Heart left ventricle (tissue), 16 donors: ENCODE measurements around the gene GDNF. TPM values are rescaled to one million over a fixed set of nuclear protein-coding genes. Genes with fewer than 3 reads are reported as not detected.

Experiments used
- ATAC-seq, 4 donors: fragments of 200-7000 bp; cut with Tn5 transposase; one replicate each; pipeline ENCODE4 v1.9.1; 2020 to 2022; ENCODE audit warnings: moderate library complexity in 4 of 4, mild to moderate bottlenecking in 3 of 4, moderate number of reproducible peaks in 1 of 4
- DNase-seq, 5 donors: peaks; one replicate each; pipeline ENCODE4 v3.0.0-alpha.2; 2020
- H3K27ac ChIP-seq, 12 donors: fragments of 200-600 bp; sonication (generic) in 4 of 12; one replicate each; pipeline versions ENCODE4 v1.5.0 to v1.8.0; 2016 to 2022; ENCODE audit warnings: mild to moderate bottlenecking in 2 of 12
- H3K27me3 ChIP-seq, 9 donors: fragments of 200-600 bp; sonication (generic) in 2 of 9; one replicate each; pipeline versions ENCODE4 v1.5.1 to v1.8.0; 2016 to 2022; ENCODE audit warnings: mild to moderate bottlenecking in 3 of 9
- H3K36me3 ChIP-seq, 9 donors: fragments of 200-600 bp; sonication (generic) in 2 of 9; one replicate each; pipeline versions ENCODE4 v1.5.0 to v1.8.0; 2018 to 2022; ENCODE audit warnings: mild to moderate bottlenecking in 2 of 9
- H3K4me1 ChIP-seq, 12 donors: fragments of 200-600 bp; sonication (generic) in 4 of 12; one replicate each; pipeline versions ENCODE4 v1.5.0 to v1.8.0; 2016 to 2022; ENCODE audit warnings: mild to moderate bottlenecking in 3 of 12
- H3K4me3 ChIP-seq, 12 donors: fragments of 200-600 bp; sonication (generic) in 4 of 12; one replicate each; pipeline versions ENCODE4 v1.5.0 to v1.8.0; 2017 to 2022; ENCODE audit warnings: mild to moderate bottlenecking in 9 of 12, moderate library complexity in 4 of 12
- H3K9me3 ChIP-seq, 12 donors: fragments of 200-600 bp; sonication (generic) in 4 of 12; one replicate each; pipeline versions ENCODE4 v1.5.0 to v1.8.0; 2016 to 2022; ENCODE audit warnings: mild to moderate bottlenecking in 1 of 12
- POLR2A ChIP-seq, 2 donors: fragments of 450-650 bp; IDR thresholded peaks; one replicate each; pipeline ENCODE4 v1.6.1; 2017; ENCODE audit warnings: antibody characterized with exemption in 2 of 2, mild to moderate bottlenecking in 2 of 2, moderate library complexity in 2 of 2
- WGBS, 4 donors: extraction: QIAGEN DNeasy Blood & Tissue Kit in 2 of 4; methylation state at CpG; one replicate each; pipeline versions ENCODE4 v1.1.5 to v1.1.7; 2013 to 2018; 5-methylcytosine and 5-hydroxymethylcytosine counted together
- intact Hi-C, 10 donors: fragments of 100-400 bp; cut with DNase I; formaldehyde crosslinking; loops; one replicate each; pipeline versions ENCODE4 v1.11.1 to v1.14.2; 2022
- polyA plus RNA-seq, 2 donors: library from polyadenylated mRNA; stranded (reverse); fragments of 200-250 nt; gene quantifications; one replicate each; pipeline ENCODE4 v1.2.3, GENCODE V29; 2013
- total RNA-seq, 9 donors: library from RNA; depleted of rRNA in 2 of 9; stranded (reverse); fragments of >200 nt in 2 of 9; fragmentation: NEBNext Ultra II Directional in 3 of 9; extraction: Animal tissue kit (Norgen Biotek cat#: 25700) in 3 of 9; gene quantifications; one replicate each; pipeline versions ENCODE4 v1.1.0 to v1.2.4, GENCODE V29; 2016 to 2023
- TF ChIP-seq, protein P1 (sequence below), 12 donors: fragments of 200-600 bp; sonication (generic) in 4 of 12; IDR thresholded peaks; one replicate each; pipeline versions ENCODE4 v1.5.0 to v1.8.0; 2018 to 2022; ENCODE audit warnings: antibody characterized with exemption in 12 of 12, mild to moderate bottlenecking in 5 of 12
- donor health status: ischemic (EF 13 %, LVEDD 7.1; RV severe dilation, severe dysfunction).
- donor health status: healthy with polysubstance abuse.
- donor health status: DM: no; HTN: yes; CAD: no.
- donor health status: DM: no; HTN: no; CAD: no.
- donor health status: ischemic (EF 25% LVEDD 6.9; RV normal size, moderate dysfunction).
- donor health status: ischemic (EF 25% LVEDD 5.7; RV mildly dilated, moderate dysfunction).
- donor health status: healthy.
- donor health status: DM: yes; HTN: yes; CAD: no.
- donor health status: ischemic (EF 35%, LVEDD 5.7; RV mildly dilated, moderate dysfunction).
- donor health status: nonischemic (EF 11% LVEDD 7.7; RV severe dilation, severe dysfunction).
- donor health status: DM: yes; HTN: yes; CAD: no.
- donor health status: PGD.
- donor health status: ischemic (EF 29% LVEDD 5.4; RV normal size, mild dysfunction).
- donor health status: nonischemic (EF 23%, LVEDD 6.1; RV moderate dilation, normal function).

The GDNF gene
- total and polyA plus RNA-seq, 11 donors, result 0.03 to 0.36 (median 0.09) TPM; not detected in 4

DNA sequence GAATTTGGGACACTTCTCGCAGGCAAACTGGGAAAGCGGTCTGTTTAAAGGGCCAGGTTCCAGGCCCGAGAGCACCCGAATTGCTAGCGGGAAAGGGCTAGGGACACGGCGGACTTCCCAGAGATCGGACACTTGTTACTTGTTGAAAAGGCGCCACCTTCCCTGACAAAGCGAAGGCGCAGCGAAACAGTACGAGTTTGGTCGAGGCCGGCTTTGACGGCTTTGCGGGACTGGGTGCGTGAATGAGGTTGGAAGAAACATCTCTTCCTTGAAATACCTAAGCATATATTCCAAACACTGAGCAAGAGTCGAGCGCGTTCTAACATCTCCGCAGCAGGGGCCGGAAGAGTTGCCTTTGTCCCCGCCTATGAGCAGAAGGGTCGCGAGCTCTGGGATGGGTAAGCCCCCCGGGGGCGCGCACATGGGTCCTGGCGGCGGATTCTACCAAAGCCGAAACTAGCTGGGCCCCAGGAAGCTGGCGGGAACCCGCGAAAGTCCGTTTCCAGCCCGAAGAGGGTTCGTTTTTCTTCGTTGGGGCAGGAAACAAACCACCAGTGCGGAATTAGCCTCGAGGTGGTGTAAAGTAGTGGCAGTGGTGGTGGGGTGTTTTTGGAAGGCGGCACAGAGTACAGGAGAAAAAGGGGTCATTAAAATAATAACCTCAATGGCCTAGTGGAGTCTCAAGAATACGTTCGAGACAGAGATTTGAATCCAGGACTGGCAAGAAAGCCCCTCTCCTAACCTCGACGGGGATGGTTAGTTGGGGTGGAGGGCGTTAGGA, 1.5 kb downstream of the GDNF start:
- ATAC-seq (peak in 3 of 4 donors; percentile 28 to 36 (median 34)), DNase-seq (peak in 1 of 5 donors; percentile 53)
- Histone ChIP-seq H3K4me3 (peak overlapping the region in 11 of 12 donors; percentile 8 to 61 (median 48)), H3K9me3 (no peaks in the 10 kb centered on the region), H3K4me1 (peaks cover 0 to 54% (median 26%) of the 10 kb centered on the region in 12 donors), H3K27me3 (peaks cover 22 to 99% (median 63%) of the 10 kb centered on the region in 9 donors), H3K36me3 (no peaks in the 10 kb centered on the region), H3K27ac (peak overlapping the region in 2 of 12 donors; percentile 9 to 93)
- 3 to 6% (median 4%) methylated on average over 44 to 47 of the region's 47 CpGs for WGBS, 4 donors
- TF ChIP-seq POLR2A (IDR thresholded peaks at IDR 0.05), result no peak
- TF ChIP-seq, protein P1, sequence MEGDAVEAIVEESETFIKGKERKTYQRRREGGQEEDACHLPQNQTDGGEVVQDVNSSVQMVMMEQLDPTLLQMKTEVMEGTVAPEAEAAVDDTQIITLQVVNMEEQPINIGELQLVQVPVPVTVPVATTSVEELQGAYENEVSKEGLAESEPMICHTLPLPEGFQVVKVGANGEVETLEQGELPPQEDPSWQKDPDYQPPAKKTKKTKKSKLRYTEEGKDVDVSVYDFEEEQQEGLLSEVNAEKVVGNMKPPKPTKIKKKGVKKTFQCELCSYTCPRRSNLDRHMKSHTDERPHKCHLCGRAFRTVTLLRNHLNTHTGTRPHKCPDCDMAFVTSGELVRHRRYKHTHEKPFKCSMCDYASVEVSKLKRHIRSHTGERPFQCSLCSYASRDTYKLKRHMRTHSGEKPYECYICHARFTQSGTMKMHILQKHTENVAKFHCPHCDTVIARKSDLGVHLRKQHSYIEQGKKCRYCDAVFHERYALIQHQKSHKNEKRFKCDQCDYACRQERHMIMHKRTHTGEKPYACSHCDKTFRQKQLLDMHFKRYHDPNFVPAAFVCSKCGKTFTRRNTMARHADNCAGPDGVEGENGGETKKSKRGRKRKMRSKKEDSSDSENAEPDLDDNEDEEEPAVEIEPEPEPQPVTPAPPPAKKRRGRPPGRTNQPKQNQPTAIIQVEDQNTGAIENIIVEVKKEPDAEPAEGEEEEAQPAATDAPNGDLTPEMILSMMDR (IDR thresholded peaks at IDR 0.05), result peak in 2 of 12 donors; percentile 4 to 27
- intact Hi-C loops, result loop anchor here in 3 of 10 donors (1.0 to 5.0 kb wide), 3 partner anchors 354 to 426 kb away; no protein-coding TSS in a partner anchor

DNA sequence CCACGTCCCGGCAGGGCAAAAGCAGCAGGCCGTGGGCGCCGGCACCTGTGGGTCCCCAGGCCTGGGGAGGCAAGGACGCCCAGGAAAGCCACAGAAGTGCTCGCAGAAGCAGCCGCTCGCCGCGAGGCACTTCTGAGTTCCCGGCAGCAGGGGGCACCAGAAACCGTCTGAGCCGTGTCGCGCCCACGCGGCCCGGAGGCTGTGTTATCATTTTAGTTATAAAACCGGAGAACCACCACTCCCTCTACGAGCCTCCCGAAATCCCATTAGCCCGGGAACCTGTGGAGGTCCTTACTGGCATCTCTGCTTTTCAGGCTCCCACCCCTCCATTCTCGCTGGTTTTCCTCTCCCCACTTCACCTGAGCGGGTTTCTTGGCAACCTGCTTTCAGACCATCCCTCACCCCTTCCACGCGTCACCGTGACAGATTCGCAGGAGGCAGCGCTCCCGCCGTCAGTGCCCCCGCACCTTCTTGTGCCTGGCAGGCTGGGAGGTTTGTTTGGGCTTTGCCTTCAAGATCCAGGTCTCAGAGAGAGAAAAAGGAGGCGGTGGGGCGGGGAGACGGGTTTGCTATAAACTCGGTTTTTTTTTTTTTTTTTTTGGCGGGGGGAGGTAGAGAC, 2.3 kb downstream of the GDNF start:
- TF ChIP-seq POLR2A (IDR thresholded peaks at IDR 0.05), result no peak
- TF ChIP-seq, protein P1 (IDR thresholded peaks at IDR 0.05), result peak; percentile 61 to 89 (median 78)
- Histone ChIP-seq H3K36me3 (no peaks in the 10 kb centered on the region), H3K4me3 (peak overlapping the region; percentile 8 to 61 (median 48)), H3K27me3 (peaks cover 22 to 99% (median 60%) of the 10 kb centered on the region in 9 donors), H3K9me3 (no peaks in the 10 kb centered on the region), H3K27ac (peak overlapping the region in 3 of 12 donors; percentile 9 to 93 (median 24)), H3K4me1 (peaks cover 0 to 54% (median 26%) of the 10 kb centered on the region in 12 donors)
- intact Hi-C loops, result loop anchor here (1.0 to 5.0 kb wide), 4 partner anchors 355 to 425 kb away; no protein-coding TSS in a partner anchor
- 2 to 4% (median 3%) methylated on average over 19 to 38 of the region's 38 CpGs for WGBS, 4 donors
- ATAC-seq (peak; percentile 65 to 83 (median 77)), DNase-seq (peak; percentile 59 to 86 (median 76))

DNA sequence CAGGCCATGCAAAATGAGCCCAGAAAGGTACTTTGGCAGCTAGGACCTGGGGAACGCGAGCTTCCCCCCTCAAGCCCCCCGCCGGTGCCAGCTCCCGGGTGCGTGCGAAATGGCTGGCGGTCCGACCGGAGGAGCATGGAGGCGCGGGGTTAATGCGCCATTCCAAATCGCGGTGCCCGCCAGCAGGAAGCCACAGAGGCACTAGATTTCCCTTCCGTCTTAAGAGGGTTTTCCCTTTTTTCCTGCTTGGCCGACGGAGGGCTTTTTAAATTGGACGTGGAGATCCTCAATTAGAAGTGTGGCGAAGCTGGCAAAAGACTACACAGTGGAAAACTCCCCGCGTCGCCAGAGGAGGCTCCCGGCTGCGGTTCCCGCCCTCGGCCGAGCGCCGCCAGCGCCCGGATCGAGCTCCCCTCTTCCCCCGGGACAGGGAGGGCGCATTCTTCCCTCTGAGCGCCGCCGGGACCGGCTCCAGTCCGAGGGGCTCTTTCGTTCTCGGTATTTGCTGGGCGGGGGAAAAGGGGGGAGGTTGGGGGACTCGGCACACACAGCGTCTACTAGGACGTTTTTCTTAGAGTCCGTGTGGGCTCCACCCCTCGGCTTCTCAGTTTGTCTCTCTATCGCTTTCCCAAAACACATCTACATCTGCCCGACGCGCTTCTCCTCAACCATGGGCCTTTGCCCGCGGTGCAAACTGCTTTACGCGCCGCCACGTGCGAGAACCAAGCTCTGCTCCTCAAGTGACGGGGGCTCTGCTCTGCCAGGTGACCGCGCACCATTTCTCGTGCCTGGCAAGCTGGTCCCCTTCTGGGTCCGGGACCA, 3.0 kb downstream of the GDNF start:
- TF ChIP-seq POLR2A (IDR thresholded peaks at IDR 0.05), result no peak
- peak overlapping the region; percentile 8 to 61 (median 48) for H3K4me3 ChIP-seq
- H3K27ac ChIP-seq, result peak overlapping the region in 2 of 12 donors; percentile 24 to 93
- H3K27me3 ChIP-seq, result peaks cover 22 to 99% (median 55%) of the 10 kb centered on the region in 9 donors
- no peaks in the 10 kb centered on the region for H3K36me3 ChIP-seq
- no peaks in the 10 kb centered on the region for H3K9me3 ChIP-seq
- peak in 2 of 4 donors; percentile 23 to 36 for ATAC-seq
- peaks cover 0 to 54% (median 26%) of the 10 kb centered on the region in 12 donors for H3K4me1 ChIP-seq
- intact Hi-C loops, result loop anchor here in 8 of 10 donors (1.0 to 5.0 kb wide), 4 partner anchors 356 to 425 kb away; no protein-coding TSS in a partner anchor
- peak in 1 of 5 donors; percentile 61 for DNase-seq
- 1 to 2% (median 1%) methylated on average over 26 to 65 of the region's 65 CpGs for WGBS, 4 donors

DNA sequence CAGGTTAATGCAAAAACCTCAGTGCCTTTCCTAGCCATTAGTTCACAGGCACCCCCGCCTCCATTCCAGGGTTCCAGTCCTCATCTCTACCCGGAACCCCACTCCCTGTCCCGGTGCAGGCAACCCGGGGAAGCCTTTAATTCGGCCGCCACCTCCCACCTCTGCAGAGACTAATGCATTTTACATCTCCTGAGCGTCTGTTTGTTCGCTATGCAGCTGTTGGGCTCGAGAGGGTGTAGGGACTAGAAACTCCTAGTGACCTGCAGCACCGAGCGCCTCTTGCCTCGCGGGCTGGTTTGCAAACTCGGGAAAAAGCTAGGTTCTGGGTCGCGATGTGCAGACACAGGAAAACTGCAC, 3.6 kb downstream of the GDNF start:
- Histone ChIP-seq H3K27me3 (peaks cover 22 to 100% (median 55%) of the 10 kb centered on the region in 9 donors), H3K27ac (peak overlapping the region in 1 of 12 donors; percentile 93), H3K9me3 (no peaks in the 10 kb centered on the region), H3K4me3 (peak overlapping the region in 11 of 12 donors; percentile 8 to 61 (median 48)), H3K4me1 (peaks cover 0 to 54% (median 26%) of the 10 kb centered on the region in 12 donors), H3K36me3 (no peaks in the 10 kb centered on the region)
- no peak for ATAC-seq
- DNase-seq, result no peak
- TF ChIP-seq, protein P1 (IDR thresholded peaks at IDR 0.05), result no peak
- TF ChIP-seq POLR2A (IDR thresholded peaks at IDR 0.05), result no peak
- intact Hi-C loops, result loop anchor here in 2 of 10 donors (2.0 to 5.0 kb wide), 2 partner anchors 357 to 424 kb away; no protein-coding TSS in a partner anchor
- WGBS, 4 donors, result 11 to 26% (median 18%) methylated on average over 16 of the region's 16 CpGs
